K562 (cell line): ENCODE measurements around the gene NKAIN4. TPM values are rescaled to one million over a fixed set of nuclear protein-coding genes. Genes with fewer than 3 reads are reported as not detected.
A peak's percentile ranks its signal among the peaks of the same experiment; 100 is the strongest.

Experiments used
- GABPB1 ChIP-seq: sonication (generic); formaldehyde crosslinking; IDR thresholded peaks from 2 replicates; pipeline ENCODE4 v1.8.0; 2022; ENCODE audit warnings: mild to moderate bottlenecking, missing genetic modification reagents
- IFI16 ChIP-seq: fragments of 250-450 bp; sonication (Bioruptor Pico); IDR thresholded peaks from 2 replicates; pipeline ENCODE4 v2.1.2; 2022; ENCODE audit warnings: mild to moderate bottlenecking, inconsistent platforms
- KLF6 ChIP-seq: fragments of 250-450 bp; sonication (Bioruptor Pico); IDR thresholded peaks from 2 replicates; pipeline ENCODE4 v1.4.0; 2020; ENCODE audit warnings: mild to moderate bottlenecking, moderate library complexity, borderline replicate concordance
- ZKSCAN3 ChIP-seq: fragments of 250-450 bp; sonication (Bioruptor Pico); IDR thresholded peaks from 2 replicates; pipeline ENCODE4 v1.4.0; 2020
- ZNF311 ChIP-seq: fragments of 250-450 bp; sonication (Bioruptor Pico); IDR thresholded peaks from 2 replicates; pipeline ENCODE4 v1.4.0; 2020; ENCODE audit warnings: mild to moderate bottlenecking, moderate library complexity
- ZNF354B ChIP-seq: fragments of 250-450 bp; sonication (Bioruptor Pico); IDR thresholded peaks from 2 replicates; pipeline ENCODE4 v1.4.0; 2020
- ZNF644 ChIP-seq: fragments of 200-800 bp; sonication (Bioruptor generic); IDR thresholded peaks from 2 replicates; pipeline ENCODE4 v1.6.1; 2016; ENCODE audit warnings: low read depth, missing genetic modification characterization, missing compliant biosample characterization
- ZNF780A ChIP-seq: fragments of 250-450 bp; sonication (Bioruptor Pico); IDR thresholded peaks from 2 replicates; pipeline ENCODE4 v1.5.0; 2021; ENCODE audit warnings: mild to moderate bottlenecking
- polyA plus RNA-seq, 8 experiments: library from polyadenylated mRNA; depleted of rRNA in 4 of 8; stranded (reverse) in 5 of 8; unstranded in 3 of 8; fragments of >200 nt; fragmentation: Nextera tagmentation in 2 of 8; fragmentation: Illumina TruSeq in 1 of 8; extraction: Ambion mirVana in 2 of 8; extraction: Trizol in 1 of 8; gene quantifications; 2 replicates each; pipeline versions ENCODE4 v1.2.1 to v1.2.3, GENCODE V29; 2011 to 2014; ENCODE audit warnings: inconsistent platforms in 1 of 8, missing spikeins in 1 of 8
- total RNA-seq, 7 experiments: library from RNA; depleted of rRNA in 6 of 7; stranded (reverse); fragments of >200 nt in 6 of 7; fragmentation: Illumina TruSeq in 2 of 7; extraction: Trizol in 2 of 7; gene quantifications; 2 replicates each; pipeline versions ENCODE4 v1.2.1 to v1.2.3, GENCODE V29; 2011 to 2021; ENCODE audit warnings: low replicate concordance in 1 of 7
- TF ChIP-seq, protein P1 (sequence below): fragments of 250-450 bp; sonication (Bioruptor Pico); IDR thresholded peaks from 2 replicates; pipeline ENCODE4 v1.8.0; 2021; ENCODE audit warnings: moderate library complexity, mild to moderate bottlenecking, inconsistent platforms
- TF ChIP-seq, protein P2 (sequence below), 2 experiments: fragments of 250-450 bp in 1 of 2; fragments of 450-650 bp in 1 of 2; sonication (Bioruptor Pico) in 1 of 2; IDR thresholded peaks; 2 replicates each; pipeline versions ENCODE4 v1.6.1 to v1.8.0; 2016 to 2021; ENCODE audit warnings: mild to moderate bottlenecking in 2 of 2, moderate library complexity in 2 of 2, missing compliant biosample characterization in 1 of 2, missing genetic modification characterization in 1 of 2
- TF ChIP-seq, protein P3 (sequence below): fragments of 200-800 bp; sonication (Bioruptor generic); IDR thresholded peaks from 2 replicates; pipeline ENCODE4 v1.6.1; 2017; ENCODE audit warnings: missing genetic modification characterization, missing compliant biosample characterization
- TF ChIP-seq, protein P4 (sequence below): fragments of 250-450 bp; sonication (Bioruptor Pico); IDR thresholded peaks from 2 replicates; pipeline ENCODE4 v1.8.0; 2022; ENCODE audit warnings: moderate library complexity, mild to moderate bottlenecking, inconsistent platforms
- TF ChIP-seq, protein P5 (sequence below): fragments of 450-650 bp; formaldehyde crosslinking; IDR thresholded peaks from 2 replicates; pipeline ENCODE4 v1.4.0; 2020; ENCODE audit warnings: mild to moderate bottlenecking, moderate library complexity
- TF ChIP-seq, protein P6 (sequence below): fragments of 200-800 bp; sonication (Bioruptor generic); IDR thresholded peaks from 2 replicates; pipeline ENCODE4 v1.6.1; 2017; ENCODE audit warnings: missing genetic modification characterization, missing compliant biosample characterization

Gene NKAIN4
- total and polyA plus RNA-seq, 9 of the 15 experiments (the other 6 are each of a cell fraction or from before 2014, with no cell fraction given) = not detected

DNA sequence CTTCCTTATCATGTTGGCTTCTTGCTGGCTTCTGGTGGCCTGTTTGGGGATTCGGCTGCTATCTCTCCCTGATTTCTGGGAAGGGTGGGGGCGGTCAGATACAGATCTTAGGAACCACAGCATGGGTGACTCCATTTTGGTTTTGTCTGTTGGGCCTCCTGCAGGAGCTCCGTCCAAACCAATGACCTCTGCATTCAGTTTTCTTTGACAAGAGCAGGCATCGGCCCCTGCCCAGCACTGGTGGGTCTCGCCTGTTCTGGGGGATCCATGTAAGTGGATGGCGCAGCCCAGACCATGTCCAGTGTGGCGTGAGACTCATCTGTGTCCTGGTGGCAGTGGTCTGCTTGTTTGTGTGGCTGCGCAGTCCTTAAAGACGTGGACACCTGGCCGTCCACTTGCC is 9.7 kb upstream of the NKAIN4 start (continued):
- TF ChIP-seq, protein P1, sequence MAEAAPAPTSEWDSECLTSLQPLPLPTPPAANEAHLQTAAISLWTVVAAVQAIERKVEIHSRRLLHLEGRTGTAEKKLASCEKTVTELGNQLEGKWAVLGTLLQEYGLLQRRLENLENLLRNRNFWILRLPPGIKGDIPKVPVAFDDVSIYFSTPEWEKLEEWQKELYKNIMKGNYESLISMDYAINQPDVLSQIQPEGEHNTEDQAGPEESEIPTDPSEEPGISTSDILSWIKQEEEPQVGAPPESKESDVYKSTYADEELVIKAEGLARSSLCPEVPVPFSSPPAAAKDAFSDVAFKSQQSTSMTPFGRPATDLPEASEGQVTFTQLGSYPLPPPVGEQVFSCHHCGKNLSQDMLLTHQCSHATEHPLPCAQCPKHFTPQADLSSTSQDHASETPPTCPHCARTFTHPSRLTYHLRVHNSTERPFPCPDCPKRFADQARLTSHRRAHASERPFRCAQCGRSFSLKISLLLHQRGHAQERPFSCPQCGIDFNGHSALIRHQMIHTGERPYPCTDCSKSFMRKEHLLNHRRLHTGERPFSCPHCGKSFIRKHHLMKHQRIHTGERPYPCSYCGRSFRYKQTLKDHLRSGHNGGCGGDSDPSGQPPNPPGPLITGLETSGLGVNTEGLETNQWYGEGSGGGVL (CRISPR knock-in tag) = 0 out of 2 replicates have a peak, but pooled peaks have one; percentile 42
- no peak for TF ChIP-seq ZNF780A (CRISPR knock-in tag)
- TF ChIP-seq, protein P2, sequence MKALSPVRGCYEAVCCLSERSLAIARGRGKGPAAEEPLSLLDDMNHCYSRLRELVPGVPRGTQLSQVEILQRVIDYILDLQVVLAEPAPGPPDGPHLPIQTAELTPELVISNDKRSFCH (CRISPR knock-in tag; IDR thresholded peaks at IDR 0.05) = no peak
- TF ChIP-seq, protein P2 (tag; IDR thresholded peaks at IDR 0.05) = peak; percentile 97
- TF ChIP-seq, protein P3, sequence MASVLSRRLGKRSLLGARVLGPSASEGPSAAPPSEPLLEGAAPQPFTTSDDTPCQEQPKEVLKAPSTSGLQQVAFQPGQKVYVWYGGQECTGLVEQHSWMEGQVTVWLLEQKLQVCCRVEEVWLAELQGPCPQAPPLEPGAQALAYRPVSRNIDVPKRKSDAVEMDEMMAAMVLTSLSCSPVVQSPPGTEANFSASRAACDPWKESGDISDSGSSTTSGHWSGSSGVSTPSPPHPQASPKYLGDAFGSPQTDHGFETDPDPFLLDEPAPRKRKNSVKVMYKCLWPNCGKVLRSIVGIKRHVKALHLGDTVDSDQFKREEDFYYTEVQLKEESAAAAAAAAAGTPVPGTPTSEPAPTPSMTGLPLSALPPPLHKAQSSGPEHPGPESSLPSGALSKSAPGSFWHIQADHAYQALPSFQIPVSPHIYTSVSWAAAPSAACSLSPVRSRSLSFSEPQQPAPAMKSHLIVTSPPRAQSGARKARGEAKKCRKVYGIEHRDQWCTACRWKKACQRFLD (CRISPR knock-in tag) = peak; percentile 89
- peak; percentile 97 for TF ChIP-seq KLF6 (CRISPR knock-in tag)
- TF ChIP-seq, protein P4, sequence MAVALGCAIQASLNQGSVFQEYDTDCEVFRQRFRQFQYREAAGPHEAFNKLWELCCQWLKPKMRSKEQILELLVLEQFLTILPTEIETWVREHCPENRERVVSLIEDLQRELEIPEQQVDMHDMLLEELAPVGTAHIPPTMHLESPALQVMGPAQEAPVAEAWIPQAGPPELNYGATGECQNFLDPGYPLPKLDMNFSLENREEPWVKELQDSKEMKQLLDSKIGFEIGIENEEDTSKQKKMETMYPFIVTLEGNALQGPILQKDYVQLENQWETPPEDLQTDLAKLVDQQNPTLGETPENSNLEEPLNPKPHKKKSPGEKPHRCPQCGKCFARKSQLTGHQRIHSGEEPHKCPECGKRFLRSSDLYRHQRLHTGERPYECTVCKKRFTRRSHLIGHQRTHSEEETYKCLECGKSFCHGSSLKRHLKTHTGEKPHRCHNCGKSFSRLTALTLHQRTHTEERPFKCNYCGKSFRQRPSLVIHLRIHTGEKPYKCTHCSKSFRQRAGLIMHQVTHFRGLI (CRISPR knock-in tag) = peak; percentile 96
- TF ChIP-seq GABPB1 = no peak
- TF ChIP-seq, protein P5, sequence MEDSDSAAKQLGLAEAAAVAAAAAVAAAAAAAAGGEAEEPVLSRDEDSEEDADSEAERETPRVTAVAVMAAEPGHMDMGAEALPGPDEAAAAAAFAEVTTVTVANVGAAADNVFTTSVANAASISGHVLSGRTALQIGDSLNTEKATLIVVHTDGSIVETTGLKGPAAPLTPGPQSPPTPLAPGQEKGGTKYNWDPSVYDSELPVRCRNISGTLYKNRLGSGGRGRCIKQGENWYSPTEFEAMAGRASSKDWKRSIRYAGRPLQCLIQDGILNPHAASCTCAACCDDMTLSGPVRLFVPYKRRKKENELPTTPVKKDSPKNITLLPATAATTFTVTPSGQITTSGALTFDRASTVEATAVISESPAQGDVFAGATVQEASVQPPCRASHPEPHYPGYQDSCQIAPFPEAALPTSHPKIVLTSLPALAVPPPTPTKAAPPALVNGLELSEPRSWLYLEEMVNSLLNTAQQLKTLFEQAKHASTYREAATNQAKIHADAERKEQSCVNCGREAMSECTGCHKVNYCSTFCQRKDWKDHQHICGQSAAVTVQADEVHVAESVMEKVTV = no peak
- TF ChIP-seq, protein P6, sequence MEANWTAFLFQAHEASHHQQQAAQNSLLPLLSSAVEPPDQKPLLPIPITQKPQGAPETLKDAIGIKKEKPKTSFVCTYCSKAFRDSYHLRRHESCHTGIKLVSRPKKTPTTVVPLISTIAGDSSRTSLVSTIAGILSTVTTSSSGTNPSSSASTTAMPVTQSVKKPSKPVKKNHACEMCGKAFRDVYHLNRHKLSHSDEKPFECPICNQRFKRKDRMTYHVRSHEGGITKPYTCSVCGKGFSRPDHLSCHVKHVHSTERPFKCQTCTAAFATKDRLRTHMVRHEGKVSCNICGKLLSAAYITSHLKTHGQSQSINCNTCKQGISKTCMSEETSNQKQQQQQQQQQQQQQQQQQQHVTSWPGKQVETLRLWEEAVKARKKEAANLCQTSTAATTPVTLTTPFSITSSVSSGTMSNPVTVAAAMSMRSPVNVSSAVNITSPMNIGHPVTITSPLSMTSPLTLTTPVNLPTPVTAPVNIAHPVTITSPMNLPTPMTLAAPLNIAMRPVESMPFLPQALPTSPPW (CRISPR knock-in tag) = peak; percentile 42; the same call in 1 of the 2 replicates
- peak; percentile 90 for TF ChIP-seq ZNF644 (tag)
- peak; percentile 83 for TF ChIP-seq ZNF354B (CRISPR knock-in tag)
- peak; percentile 82 for TF ChIP-seq IFI16 (CRISPR knock-in tag)
- peak; percentile 91 for TF ChIP-seq ZNF311 (CRISPR knock-in tag)
- TF ChIP-seq ZKSCAN3 = 0 out of 2 replicates have a peak, but pooled peaks have one; percentile 54
